ENCODE data around the gene STK39.

Gene STK39

GRCh38 chr2:168207851-168208250, 39.5 kb downstream of the STK39 start:
- no peak for DNase-seq

- no peak for DNase-seq
Measured at GRCh38 chr2:168203762-168204693, 43.4 kb downstream of the STK39 start.

GRCh38 chr2:168201584-168202116, 45.7 kb downstream of the STK39 start:
- no peak for DNase-seq

- DNase-seq = no peak
Measured at GRCh38 chr2:168200930-168201583, 46.3 kb downstream of the STK39 start.

- no peak for DNase-seq
Measured at GRCh38 chr2:168198476-168199207, 48.8 kb downstream of the STK39 start.

GRCh38 chr2:168196764-168197180, 50.6 kb downstream of the STK39 start:
- DNase-seq = no peak

GRCh38 chr2:168194784-168195522, 52.4 kb downstream of the STK39 start:
- peak; percentile 41 for DNase-seq

GRCh38 chr2:168192839-168193616, 54.4 kb downstream of the STK39 start:
- DNase-seq = peak; percentile 26

GRCh38 chr2:168191955-168192785, 55.2 kb downstream of the STK39 start:
- DNase-seq = no peak

- DNase-seq = no peak
Measured at GRCh38 chr2:168190590-168191336, 56.6 kb downstream of the STK39 start.

- DNase-seq = no peak
Measured at GRCh38 chr2:168189835-168190569, 57.4 kb downstream of the STK39 start.

- DNase-seq = no peak
Measured at GRCh38 chr2:168188002-168188401, 59.4 kb downstream of the STK39 start.

- no peak for DNase-seq
Measured at GRCh38 chr2:168186452-168186851, 60.9 kb downstream of the STK39 start.

GRCh38 chr2:168185583-168186274, 61.7 kb downstream of the STK39 start:
- no peak for DNase-seq

- no peak for DNase-seq
Measured at GRCh38 chr2:168184681-168185513, 62.5 kb downstream of the STK39 start.

GRCh38 chr2:168183308-168183997, 63.9 kb downstream of the STK39 start:
- no peak for DNase-seq
